ENCODE measurements around the gene ARHGEF10L.

The ARHGEF10L gene

DNA sequence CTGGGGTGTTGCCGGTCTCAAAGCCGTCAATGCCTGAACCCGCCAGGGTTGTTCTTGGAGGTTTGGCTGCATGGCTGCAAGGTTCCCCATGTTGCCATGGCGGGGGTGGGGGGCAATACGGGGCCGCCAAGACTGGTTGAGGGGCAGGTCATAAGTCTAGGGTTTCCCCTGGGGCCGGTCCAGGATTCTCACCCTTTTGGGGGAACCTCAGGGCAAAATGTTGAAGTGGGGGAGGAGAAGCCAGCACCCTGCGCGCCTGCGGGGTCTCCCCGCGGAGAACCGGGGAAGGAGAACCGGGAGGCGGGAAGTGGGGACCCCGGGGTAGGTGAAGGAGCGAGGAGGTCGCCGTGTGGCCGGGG, 401 bp upstream of the ARHGEF10L start:
- Histone ChIP-seq H2AFZ (ENCODE audit: low read depth, low read length) (no peak overlapping the region), H3K4me3 (ENCODE audit: low read depth in 1 of 2, low read length in 2 of 2) (no peak overlapping the region), H4K20me1 (ENCODE audit: insufficient read depth, low read length) (no peaks in the 10 kb centered on the region; the same call in 1 of the 2 replicates), H3K79me2 (ENCODE audit: insufficient read depth, low read length) (no peaks in the 10 kb centered on the region), H3K27ac (ENCODE audit: low read length) (no peak overlapping the region), H3K27me3 (ENCODE audit: insufficient read depth, low read length, poor library complexity) (no peaks in the 10 kb centered on the region), H3K9ac (ENCODE audit: low read depth, low read length) (no peak overlapping the region), H3K4me2 (ENCODE audit: insufficient read depth, low read length) (no peak overlapping the region), H3K36me3 (ENCODE audit: insufficient read depth, low read length) (no peaks in the 10 kb centered on the region), H3K9me3 (ENCODE audit: insufficient read depth, low read length, severe bottlenecking) (no peaks in the 10 kb centered on the region), H3K4me1 (ENCODE audit: insufficient read depth, low read length) (no peaks in the 10 kb centered on the region)
- DNase-seq: no peak
- ATAC-seq (ENCODE audit: insufficient read depth, low read depth): no peak
- TF ChIP-seq, protein P1, sequence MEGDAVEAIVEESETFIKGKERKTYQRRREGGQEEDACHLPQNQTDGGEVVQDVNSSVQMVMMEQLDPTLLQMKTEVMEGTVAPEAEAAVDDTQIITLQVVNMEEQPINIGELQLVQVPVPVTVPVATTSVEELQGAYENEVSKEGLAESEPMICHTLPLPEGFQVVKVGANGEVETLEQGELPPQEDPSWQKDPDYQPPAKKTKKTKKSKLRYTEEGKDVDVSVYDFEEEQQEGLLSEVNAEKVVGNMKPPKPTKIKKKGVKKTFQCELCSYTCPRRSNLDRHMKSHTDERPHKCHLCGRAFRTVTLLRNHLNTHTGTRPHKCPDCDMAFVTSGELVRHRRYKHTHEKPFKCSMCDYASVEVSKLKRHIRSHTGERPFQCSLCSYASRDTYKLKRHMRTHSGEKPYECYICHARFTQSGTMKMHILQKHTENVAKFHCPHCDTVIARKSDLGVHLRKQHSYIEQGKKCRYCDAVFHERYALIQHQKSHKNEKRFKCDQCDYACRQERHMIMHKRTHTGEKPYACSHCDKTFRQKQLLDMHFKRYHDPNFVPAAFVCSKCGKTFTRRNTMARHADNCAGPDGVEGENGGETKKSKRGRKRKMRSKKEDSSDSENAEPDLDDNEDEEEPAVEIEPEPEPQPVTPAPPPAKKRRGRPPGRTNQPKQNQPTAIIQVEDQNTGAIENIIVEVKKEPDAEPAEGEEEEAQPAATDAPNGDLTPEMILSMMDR (IDR thresholded peaks at IDR 0.05; ENCODE audit: borderline replicate concordance, extremely low read depth, low read length, poor library complexity, severe bottlenecking): no peak
- TF ChIP-seq EZH2 (IDR thresholded peaks at IDR 0.05; ENCODE audit: borderline replicate concordance, low read depth, low read length, severe bottlenecking): no peak

- no peaks in the 10 kb centered on the region for H3K4me1 ChIP-seq (ENCODE audit: insufficient read depth, low read length)
- no peaks in the 10 kb centered on the region for H3K27me3 ChIP-seq (ENCODE audit: insufficient read depth, low read length, poor library complexity)
- no peaks in the 10 kb centered on the region for H3K79me2 ChIP-seq (ENCODE audit: insufficient read depth, low read length)
- no peak overlapping the region for H2AFZ ChIP-seq (ENCODE audit: low read depth, low read length)
- no peaks in the 10 kb centered on the region for H3K36me3 ChIP-seq (ENCODE audit: insufficient read depth, low read length)
- H3K9ac ChIP-seq (ENCODE audit: low read depth, low read length): no peak overlapping the region
- ATAC-seq (ENCODE audit: insufficient read depth, low read depth) (no peak), DNase-seq (no peak)
- H3K4me3 ChIP-seq (ENCODE audit: low read depth in 1 of 2, low read length in 2 of 2): no peak overlapping the region
- no peaks in the 10 kb centered on the region for H3K9me3 ChIP-seq (ENCODE audit: insufficient read depth, low read length, severe bottlenecking)
- H3K27ac ChIP-seq (ENCODE audit: low read length): no peak overlapping the region
- H3K4me2 ChIP-seq (ENCODE audit: insufficient read depth, low read length): no peak overlapping the region
- TF ChIP-seq EZH2 (IDR thresholded peaks at IDR 0.05; ENCODE audit: borderline replicate concordance, low read depth, low read length, severe bottlenecking): no peak
- TF ChIP-seq, protein P1 (IDR thresholded peaks at IDR 0.05; ENCODE audit: borderline replicate concordance, extremely low read depth, low read length, poor library complexity, severe bottlenecking): no peak
- no peaks in the 10 kb centered on the region; the same call in 1 of the 2 replicates for H4K20me1 ChIP-seq (ENCODE audit: insufficient read depth, low read length)
Measured at GRCh38 chr1:17540255-17541001, 930 bp downstream of the ARHGEF10L start.

DNA sequence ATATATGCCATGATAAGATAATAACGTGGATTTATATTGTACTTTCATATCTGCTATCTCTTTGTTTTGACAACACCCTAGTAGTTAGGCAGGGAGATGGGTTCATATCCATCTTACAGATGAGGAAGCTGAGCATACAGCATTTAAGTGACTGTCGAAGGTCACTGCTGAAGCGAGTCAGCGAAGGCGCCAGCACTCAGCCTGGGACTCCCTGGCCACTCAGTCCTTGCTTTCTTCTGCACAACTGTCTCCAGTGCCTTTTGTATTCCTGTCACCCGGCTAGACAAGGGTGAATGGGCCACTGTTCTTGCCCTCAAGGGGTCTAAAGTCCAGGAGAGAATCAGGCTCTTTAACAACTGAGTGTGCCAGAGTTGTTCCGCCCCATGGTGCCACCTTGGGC, 3.1 kb downstream of the ARHGEF10L start:
- ATAC-seq (ENCODE audit: insufficient read depth, low read depth) (no peak), DNase-seq (no peak)
- Histone ChIP-seq H3K79me2 (ENCODE audit: insufficient read depth, low read length) (no peaks in the 10 kb centered on the region), H3K4me1 (ENCODE audit: insufficient read depth, low read length) (no peaks in the 10 kb centered on the region), H3K4me3 (ENCODE audit: low read depth in 1 of 2, low read length in 2 of 2) (no peak overlapping the region), H3K9me3 (ENCODE audit: insufficient read depth, low read length, severe bottlenecking) (no peaks in the 10 kb centered on the region), H3K27ac (ENCODE audit: low read length) (no peak overlapping the region), H3K36me3 (ENCODE audit: insufficient read depth, low read length) (no peaks in the 10 kb centered on the region), H3K9ac (ENCODE audit: low read depth, low read length) (no peak overlapping the region), H3K27me3 (ENCODE audit: insufficient read depth, low read length, poor library complexity) (peaks cover 2% of the 10 kb centered on the region), H3K4me2 (ENCODE audit: insufficient read depth, low read length) (no peak overlapping the region), H4K20me1 (ENCODE audit: insufficient read depth, low read length) (no peaks in the 10 kb centered on the region; the same call in 1 of the 2 replicates), H2AFZ (ENCODE audit: low read depth, low read length) (no peak overlapping the region)
- TF ChIP-seq EZH2 (IDR thresholded peaks at IDR 0.05; ENCODE audit: borderline replicate concordance, low read depth, low read length, severe bottlenecking): no peak
- TF ChIP-seq, protein P1 (IDR thresholded peaks at IDR 0.05; ENCODE audit: borderline replicate concordance, extremely low read depth, low read length, poor library complexity, severe bottlenecking): no peak
